SU-DHL-6 (cell line): ENCODE data around the gene WDR17.

Experiments
- CTCF ChIP-seq: fragments of 200-600 bp; sonication (generic); IDR thresholded peaks from one replicate; pipeline ENCODE4 v1.5.1; 2017; ENCODE audit warnings: antibody characterized with exemption, mild to moderate bottlenecking, low read length, moderate library complexity; ENCODE audit not compliant: insufficient read depth, poor library complexity, severe bottlenecking
- EZH2phosphoT487 ChIP-seq: fragments of 200-600 bp; sonication (generic), shearing (Covaris generic); conservative IDR thresholded peaks from 2 replicates; pipeline ENCODE4 v1.6.1; 2018; ENCODE audit warnings: mild to moderate bottlenecking, antibody characterized with exemption, low read length, moderate library complexity, mixed read lengths

DNA sequence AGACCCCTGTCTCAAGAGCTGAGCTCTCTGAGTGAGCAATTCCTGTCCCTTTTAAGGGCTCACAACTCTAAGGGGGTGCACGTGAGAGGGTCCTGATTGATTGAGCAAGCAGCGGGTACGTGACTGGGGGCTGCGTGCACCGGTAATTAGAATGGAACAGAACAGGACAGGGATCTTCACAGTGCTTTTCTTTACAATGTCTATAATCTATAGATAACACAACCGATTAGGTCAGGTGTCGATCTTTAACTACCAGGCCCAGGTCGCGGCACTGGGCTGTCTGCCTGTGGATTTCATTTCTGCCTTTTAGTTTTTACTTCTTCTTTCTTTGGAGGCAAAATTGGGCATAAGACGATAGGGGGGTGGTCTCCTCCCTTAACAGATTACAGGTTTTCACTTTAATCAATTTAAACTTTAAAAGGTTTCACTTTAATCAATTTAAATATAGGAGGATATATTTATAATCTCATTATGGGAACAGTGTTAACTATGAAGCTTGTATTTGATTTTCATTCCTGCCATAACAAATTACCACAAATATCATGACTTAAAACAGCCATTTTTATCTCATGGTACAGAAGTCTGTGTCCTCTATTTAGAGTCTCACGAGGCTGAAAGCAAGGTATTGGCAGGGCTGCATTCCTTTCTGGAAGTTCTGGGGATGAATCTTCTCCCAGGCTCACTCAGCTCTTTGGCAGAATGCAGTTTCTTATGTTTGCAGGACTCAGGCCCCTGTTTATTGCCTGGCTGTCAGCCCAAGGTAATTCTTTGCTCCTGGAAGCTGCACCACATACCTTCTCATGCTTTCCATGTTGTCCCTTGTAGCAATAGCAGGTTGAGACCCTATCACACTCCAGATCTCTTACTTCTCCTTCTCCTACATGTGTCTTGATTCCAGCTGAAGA lies 124.5 kb downstream of the WDR17 start:
- TF ChIP-seq CTCF, result no peak
- TF ChIP-seq EZH2phosphoT487, result no peak
